Loucy (cell line): ENCODE measurements around the gene MCM8.

Experiments used
- H2AFZ ChIP-seq: fragments of 200-600 bp; sonication (generic); 2 replicates; pipeline ENCODE4 v1.6.0; 2016; ENCODE audit warnings: antibody characterized with exemption, mild to moderate bottlenecking, low read length, moderate library complexity
- H3F3A ChIP-seq: fragments of 200-600 bp; 2 replicates; pipeline ENCODE4 v1.6.0; 2016; ENCODE audit warnings: antibody characterized with exemption, low read depth, mild to moderate bottlenecking
- H3K27me3 ChIP-seq: fragments of 200-600 bp; sonication (generic); 2 replicates; pipeline ENCODE4 v1.6.1; 2014; ENCODE audit warnings: low read length, mild to moderate bottlenecking; ENCODE audit not compliant: insufficient read depth, poor library complexity, severe bottlenecking
- H3K36me3 ChIP-seq: fragments of 200-600 bp; sonication (generic); 2 replicates; pipeline ENCODE4 v1.6.1; 2016; ENCODE audit warnings: low read length; ENCODE audit not compliant: insufficient read depth
- H3K4me1 ChIP-seq: fragments of 200-600 bp; sonication (generic); 2 replicates; pipeline ENCODE4 v1.5.1; 2014; ENCODE audit warnings: low read length, mild to moderate bottlenecking; ENCODE audit not compliant: insufficient read depth, poor library complexity, severe bottlenecking
- H3K4me2 ChIP-seq: fragments of 200-600 bp; sonication (generic); 2 replicates; pipeline ENCODE4 v1.6.0; 2014; ENCODE audit warnings: antibody characterized with exemption, low read length, low read depth, mild to moderate bottlenecking; ENCODE audit not compliant: poor library complexity, severe bottlenecking
- H3K4me3 ChIP-seq: fragments of 200-600 bp; sonication (generic); 2 replicates; pipeline ENCODE4 v1.5.1; 2014; ENCODE audit warnings: low read length, mild to moderate bottlenecking, mixed read lengths; ENCODE audit not compliant: poor library complexity, severe bottlenecking
- H3K79me2 ChIP-seq: fragments of 200-600 bp; sonication (generic); 2 replicates; pipeline ENCODE4 v1.6.1; 2014; ENCODE audit warnings: low read length; ENCODE audit not compliant: insufficient read depth
- H3K9ac ChIP-seq: fragments of 200-600 bp; sonication (generic); 2 replicates; pipeline ENCODE4 v1.6.0; 2014; ENCODE audit warnings: mild to moderate bottlenecking, low read depth, low read length, moderate library complexity; ENCODE audit not compliant: poor library complexity, severe bottlenecking
- H3K9me2 ChIP-seq: fragments of 200-600 bp; sonication (generic); replicated peaks from 2 replicates; pipeline ENCODE4 v1.6.1; 2016; ENCODE audit warnings: low read depth, low read length, mixed read lengths
- H3K9me3 ChIP-seq: fragments of 200-600 bp; sonication (generic); 2 replicates; pipeline ENCODE4 v1.6.1; 2014; ENCODE audit warnings: mild to moderate bottlenecking, antibody characterized with exemption, low read length, low read depth; ENCODE audit not compliant: insufficient read depth
- H4K20me1 ChIP-seq: fragments of 200-600 bp; sonication (generic); 2 replicates; pipeline ENCODE4 v1.6.0; 2014; ENCODE audit warnings: antibody characterized with exemption, low read length, mild to moderate bottlenecking; ENCODE audit not compliant: insufficient read depth, poor library complexity, severe bottlenecking
- CTCF ChIP-seq: fragments of 200-600 bp; sonication (generic); conservative IDR thresholded peaks from 2 replicates; pipeline ENCODE4 v1.5.1; 2014; ENCODE audit warnings: mild to moderate bottlenecking, antibody characterized with exemption, low read length
- EZH2phosphoT487 ChIP-seq: fragments of 200-600 bp; IDR thresholded peaks from 2 replicates; pipeline ENCODE4 v1.6.1; 2018; ENCODE audit warnings: antibody characterized with exemption, mild to moderate bottlenecking, moderate library complexity, borderline replicate concordance

MCM8 gene

GRCh38 chr20:6014017-6014416, 63.6 kb downstream of the MCM8 start:
- H2AFZ ChIP-seq, result no peak overlapping the region
- H3K9ac ChIP-seq, result peak overlapping the region; percentile 3
- H3K4me1 ChIP-seq, result peaks cover 34% of the 10 kb centered on the region
- H4K20me1 ChIP-seq, result peaks cover 21% of the 10 kb centered on the region
- peak overlapping the region; percentile 27 for H3K4me2 ChIP-seq
- peak overlapping the region; percentile 5 for H3K4me3 ChIP-seq
- no peaks in the 10 kb centered on the region for H3K9me2 ChIP-seq
- no peak for TF ChIP-seq CTCF
- no peak for TF ChIP-seq EZH2phosphoT487
- H3K9me3 ChIP-seq, result no peaks in the 10 kb centered on the region
- no peaks in the 10 kb centered on the region for H3K27me3 ChIP-seq
- peaks cover 82% of the 10 kb centered on the region for H3K79me2 ChIP-seq
- no peaks in the 10 kb centered on the region; the same call in 1 of the 2 replicates for H3F3A ChIP-seq
- H3K36me3 ChIP-seq, result peaks cover 40% of the 10 kb centered on the region; the same call in 1 of the 2 replicates

- H3K36me3 ChIP-seq, result peaks cover 41% of the 10 kb centered on the region; the same call in 1 of the 2 replicates
- peaks cover 30% of the 10 kb centered on the region for H3K4me1 ChIP-seq
- TF ChIP-seq CTCF (no peak), EZH2phosphoT487 (no peak)
- H3K4me2 ChIP-seq, result peak overlapping the region; percentile 27
- no peaks in the 10 kb centered on the region for H3K9me3 ChIP-seq
- no peaks in the 10 kb centered on the region for H3K27me3 ChIP-seq
- H3K9ac ChIP-seq, result no peak overlapping the region
- peaks cover 14% of the 10 kb centered on the region for H4K20me1 ChIP-seq
- no peaks in the 10 kb centered on the region; the same call in 1 of the 2 replicates for H3F3A ChIP-seq
- peaks cover 79% of the 10 kb centered on the region for H3K79me2 ChIP-seq
- peak overlapping the region; percentile 6 for H3K4me3 ChIP-seq
- H2AFZ ChIP-seq, result no peak overlapping the region
- no peaks in the 10 kb centered on the region for H3K9me2 ChIP-seq
Observed at GRCh38 chr20:6014957-6015356, 64.5 kb downstream of the MCM8 start.

- Histone ChIP-seq H3K36me3 (peaks cover 34% of the 10 kb centered on the region; the same call in 1 of the 2 replicates), H3K79me2 (peaks cover 70% of the 10 kb centered on the region), H3K4me1 (peaks cover 27% of the 10 kb centered on the region), H3K9me2 (no peaks in the 10 kb centered on the region), H3K4me2 (peak overlapping the region; percentile 32), H2AFZ (no peak overlapping the region), H3K4me3 (no peak overlapping the region), H3K9me3 (no peaks in the 10 kb centered on the region; the same call in 1 of the 2 replicates), H3F3A (no peaks in the 10 kb centered on the region; the same call in 1 of the 2 replicates), H3K9ac (no peak overlapping the region), H3K27me3 (no peaks in the 10 kb centered on the region), H4K20me1 (peaks cover 11% of the 10 kb centered on the region)
- TF ChIP-seq CTCF (no peak), EZH2phosphoT487 (no peak)
Observed at GRCh38 chr20:6017467-6017866, 67.0 kb downstream of the MCM8 start.
